ENCODE results near the gene ROBO3. TPM values are rescaled to one million over a fixed set of nuclear protein-coding genes. Genes with fewer than 3 reads are reported as not detected.

Gene ROBO3
- total and polyA plus RNA-seq, 2 donors (not counting 3 experiments of a cell fraction or from before 2014, with no cell fraction given): 27.1 to 65.4 TPM

- DNase-seq (ENCODE audit: low read depth, low spot score) (no peak), FAIRE-seq (no peak)
- TF ChIP-seq POLR2A (IDR thresholded peaks at IDR 0.05; ENCODE audit: low read depth, low read length) (no peak), EZH2 (IDR thresholded peaks at IDR 0.05; ENCODE audit: borderline replicate concordance, low read depth, low read length, severe bottlenecking) (no peak), GATA2 (IDR thresholded peaks at IDR 0.05; ENCODE audit: insufficient read depth, insufficient read length, low read depth, low read length) (no peak), POLR2AphosphoS5 (IDR thresholded peaks at IDR 0.05; ENCODE audit: insufficient read depth, low read depth, low read length) (no peak), FOS (IDR thresholded peaks at IDR 0.05; ENCODE audit: borderline replicate concordance, insufficient read depth, low read length) (peak; percentile 44)
- H3K9ac ChIP-seq (replicated peaks; ENCODE audit: extremely low read depth, insufficient read depth, low read length): no peak overlapping the region
- H3K4me3 ChIP-seq (replicated peaks in 1 of 3; ENCODE audit: insufficient read depth in 1 of 3, low read depth in 1 of 3, low read length in 3 of 3): no peak overlapping the region
- peaks cover 47% of the 10 kb centered on the region for H3K4me1 ChIP-seq (ENCODE audit: control insufficient read depth, extremely low read depth, insufficient read depth, low read length)
- ChIA-PET POLR2A (no interaction called here), CTCF (interaction anchor here (0.6 to 1.4 kb wide), 4 partner anchors 14 to 452 kb away, joined by 3 to 4 read pairs (median 4); partner anchors contain the start of gene CCDC15)
- no peaks in the 10 kb centered on the region for H3K36me3 ChIP-seq (ENCODE audit: control insufficient read depth in 2 of 2, extremely low read depth in 1 of 2, insufficient read depth in 2 of 2, low read length in 2 of 2)
- H3K79me2 ChIP-seq (ENCODE audit: control insufficient read depth, insufficient read depth, low read length): peaks cover 8% of the 10 kb centered on the region
- BruUV-seq (replicated peaks): no TSS peak
- H3K9me3 ChIP-seq (replicated peaks; ENCODE audit: control insufficient read depth, insufficient read depth, low read length): no peaks in the 10 kb centered on the region
- no peak overlapping the region for H2AFZ ChIP-seq (ENCODE audit: low read depth, low read length)
- no peaks in the 10 kb centered on the region for H3K9me1 ChIP-seq (replicated peaks; ENCODE audit: control insufficient read depth, extremely low read depth, insufficient read depth, low read length)
- H4K20me1 ChIP-seq (replicated peaks; ENCODE audit: control insufficient read depth, extremely low read depth, insufficient read depth, low read length): no peaks in the 10 kb centered on the region
- intact Hi-C loops (cut with micrococcal nuclease) (no loop called here), dilution Hi-C loops (cut with MboI; ENCODE audit: extremely low pct_ligation_motif_present, low sequenced_read_pairs) (no loop called here)
- no peaks in the 10 kb centered on the region for H3K27me3 ChIP-seq (ENCODE audit: control insufficient read depth in 2 of 2, insufficient read depth in 2 of 2, low read length in 2 of 2)
- no peak overlapping the region for H3K27ac ChIP-seq (ENCODE audit: insufficient read depth, low read depth, low read length)
- H3K4me2 ChIP-seq (ENCODE audit: insufficient read depth, low read length): no peak overlapping the region
These were observed 37.4 kb downstream of the ROBO3 start for GRCh38 chr11:124902616-124903015.

- ChIA-PET CTCF (interaction anchor here (1.3 to 2.4 kb wide), 5 partner anchors 11 to 176 kb away, joined by 3 to 14 read pairs (median 3); partner anchors contain the start of genes NRGN and ROBO4), POLR2A (interaction anchor here (1.2 kb wide), 1 partner anchor 15 kb away, joined by 5 read pairs; no protein-coding TSS in a partner anchor)
- Histone ChIP-seq H3K9me1 (replicated peaks; ENCODE audit: control insufficient read depth, extremely low read depth, insufficient read depth, low read length) (no peaks in the 10 kb centered on the region), H4K20me1 (replicated peaks; ENCODE audit: control insufficient read depth, extremely low read depth, insufficient read depth, low read length) (no peaks in the 10 kb centered on the region), H3K4me2 (ENCODE audit: insufficient read depth, low read length) (peak overlapping the region; percentile 54), H3K79me2 (ENCODE audit: control insufficient read depth, insufficient read depth, low read length) (no peaks in the 10 kb centered on the region), H3K4me1 (ENCODE audit: control insufficient read depth, extremely low read depth, insufficient read depth, low read length) (peaks cover 16% of the 10 kb centered on the region), H3K27ac (ENCODE audit: insufficient read depth, low read depth, low read length) (peak overlapping the region; percentile 83), H3K9me3 (replicated peaks; ENCODE audit: control insufficient read depth, insufficient read depth, low read length) (no peaks in the 10 kb centered on the region), H3K27me3 (ENCODE audit: control insufficient read depth in 2 of 2, insufficient read depth in 2 of 2, low read length in 2 of 2) (no peaks in the 10 kb centered on the region), H3K4me3 (replicated peaks in 1 of 3; ENCODE audit: insufficient read depth in 1 of 3, low read depth in 1 of 3, low read length in 3 of 3) (no peak overlapping the region), H3K36me3 (ENCODE audit: control insufficient read depth in 2 of 2, extremely low read depth in 1 of 2, insufficient read depth in 2 of 2, low read length in 2 of 2) (no peaks in the 10 kb centered on the region), H3K9ac (replicated peaks; ENCODE audit: extremely low read depth, insufficient read depth, low read length) (no peak overlapping the region), H2AFZ (ENCODE audit: low read depth, low read length) (no peak overlapping the region)
- intact Hi-C loops (cut with micrococcal nuclease): loop anchor here (1.0 kb wide), 2 partner anchors 16 to 39 kb away; partner anchors contain the start of gene CCDC15
- peak; percentile 85 for FAIRE-seq
- TF ChIP-seq JUN (IDR thresholded peaks at IDR 0.05; ENCODE audit: borderline replicate concordance, insufficient read depth, insufficient read length, low read depth): peak; percentile 89
- TF ChIP-seq EZH2 (IDR thresholded peaks at IDR 0.05; ENCODE audit: borderline replicate concordance, low read depth, low read length, severe bottlenecking): no peak
- peak; percentile 84 for TF ChIP-seq FOS (IDR thresholded peaks at IDR 0.05; ENCODE audit: borderline replicate concordance, insufficient read depth, low read length)
- no peak for TF ChIP-seq MYC (IDR thresholded peaks at IDR 0.05; ENCODE audit: low read depth, low read length)
- no peak for TF ChIP-seq POLR2A (IDR thresholded peaks at IDR 0.05; ENCODE audit: low read depth, low read length)
- no peak for TF ChIP-seq CTCF (IDR thresholded peaks at IDR 0.05; ENCODE audit: extremely low read depth in 1 of 2, insufficient read depth in 1 of 2, low read depth in 1 of 2, low read length in 2 of 2)
- no peak for TF ChIP-seq MAX (IDR thresholded peaks at IDR 0.05; ENCODE audit: insufficient read depth, insufficient read length)
- TF ChIP-seq POLR2AphosphoS5 (IDR thresholded peaks at IDR 0.05; ENCODE audit: insufficient read depth, low read depth, low read length): no peak
- peak; percentile 78 for TF ChIP-seq GATA2 (IDR thresholded peaks at IDR 0.05; ENCODE audit: insufficient read depth, insufficient read length, low read depth, low read length)
- BruUV-seq (replicated peaks): no TSS peak
- DNase-seq (ENCODE audit: low read depth, low spot score): peak; percentile 60
- dilution Hi-C loops (cut with MboI; ENCODE audit: extremely low pct_ligation_motif_present, low sequenced_read_pairs): no loop called here
These were observed 50.5 kb downstream of the ROBO3 start for GRCh38 chr11:124915541-124916369.
